AG04449 (cell line): ENCODE measurements around the gene CREB5.
"Not testable (repeated sequence)": the region's sequence is repeated elsewhere in the genome, so short reads cannot be mapped to it uniquely, and the experiment has no call there.

Experiments used
- CTCF ChIA-PET: fragments of 350-600 bp; formaldehyde crosslinking; extraction: SDS; loops from one replicate; lab custom pipeline; 2021; ENCODE audit warnings: antibody characterized with exemption; lab: Yijun Ruan, JAX
- POLR2A ChIA-PET: fragments of 400-600, 350-600 bp; formaldehyde crosslinking; extraction: SDS; loops from one replicate; lab custom pipeline; 2020; ENCODE audit warnings: antibody characterized with exemption, inconsistent platforms; lab: Yijun Ruan, JAX
- DNase-seq: peaks from one replicate; pipeline ENCODE4 v3.0.0-alpha.2; 2010; ENCODE audit warnings: low read depth, low spot score
- H3K4me3 ChIP-seq: 2 replicates; pipeline ENCODE4 v1.5.1; 2011; ENCODE audit warnings: low read depth, mild to moderate bottlenecking, control low read depth, low read length
- TF ChIP-seq, protein P1 (sequence below): IDR thresholded peaks from one replicate; pipeline ENCODE4 v1.5.1; 2011; ENCODE audit warnings: mild to moderate bottlenecking, moderate library complexity, low read length, control low read depth, inconsistent platforms; ENCODE audit not compliant: insufficient read depth; ENCODE audit errors: missing control alignments

CREB5 gene

DNA sequence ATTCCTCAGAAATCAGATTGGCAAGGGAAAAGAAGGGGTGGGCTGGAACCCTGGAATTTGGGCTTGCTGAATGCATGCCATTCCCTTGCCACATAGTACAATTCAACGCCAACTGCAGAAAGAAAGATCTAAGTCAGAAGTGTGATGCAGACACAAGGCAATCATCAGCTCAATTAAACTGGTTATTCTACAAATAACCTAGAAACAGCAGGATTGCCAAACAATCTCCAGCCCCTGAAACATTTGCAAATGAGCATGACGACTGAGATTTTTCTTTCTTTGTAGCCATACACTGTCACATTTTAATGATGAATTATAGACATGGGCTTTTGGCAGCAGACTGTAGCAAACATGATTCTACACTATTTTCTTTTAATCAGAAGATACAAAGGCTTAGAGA is 16.5 kb upstream of the CREB5 start:
- POLR2A ChIA-PET = no interaction called here
- CTCF ChIA-PET = interaction anchor here (3.7 kb wide), 1 partner anchor 8 kb away, joined by 28 read pairs; no protein-coding TSS in a partner anchor
- TF ChIP-seq, protein P1, sequence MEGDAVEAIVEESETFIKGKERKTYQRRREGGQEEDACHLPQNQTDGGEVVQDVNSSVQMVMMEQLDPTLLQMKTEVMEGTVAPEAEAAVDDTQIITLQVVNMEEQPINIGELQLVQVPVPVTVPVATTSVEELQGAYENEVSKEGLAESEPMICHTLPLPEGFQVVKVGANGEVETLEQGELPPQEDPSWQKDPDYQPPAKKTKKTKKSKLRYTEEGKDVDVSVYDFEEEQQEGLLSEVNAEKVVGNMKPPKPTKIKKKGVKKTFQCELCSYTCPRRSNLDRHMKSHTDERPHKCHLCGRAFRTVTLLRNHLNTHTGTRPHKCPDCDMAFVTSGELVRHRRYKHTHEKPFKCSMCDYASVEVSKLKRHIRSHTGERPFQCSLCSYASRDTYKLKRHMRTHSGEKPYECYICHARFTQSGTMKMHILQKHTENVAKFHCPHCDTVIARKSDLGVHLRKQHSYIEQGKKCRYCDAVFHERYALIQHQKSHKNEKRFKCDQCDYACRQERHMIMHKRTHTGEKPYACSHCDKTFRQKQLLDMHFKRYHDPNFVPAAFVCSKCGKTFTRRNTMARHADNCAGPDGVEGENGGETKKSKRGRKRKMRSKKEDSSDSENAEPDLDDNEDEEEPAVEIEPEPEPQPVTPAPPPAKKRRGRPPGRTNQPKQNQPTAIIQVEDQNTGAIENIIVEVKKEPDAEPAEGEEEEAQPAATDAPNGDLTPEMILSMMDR = no peak

DNA sequence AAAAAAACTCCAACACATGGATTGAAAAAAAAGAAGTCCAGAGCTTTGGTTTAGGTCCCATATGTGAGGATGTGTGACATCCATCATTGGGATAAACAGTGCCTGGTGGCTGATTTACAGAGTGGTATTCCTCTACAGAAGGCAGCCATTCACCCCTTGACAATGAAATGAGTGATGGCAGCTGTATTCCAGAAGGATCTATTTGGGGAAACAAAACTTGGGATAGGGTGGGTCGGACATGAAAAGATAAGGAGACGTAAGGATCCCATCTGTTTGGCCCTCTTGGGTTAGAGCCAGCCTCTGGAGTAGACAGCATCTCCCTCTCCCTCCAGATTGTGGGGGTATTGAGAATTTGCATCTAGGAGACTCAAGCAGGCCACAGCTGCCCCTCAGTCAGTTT is 15.2 kb upstream of the CREB5 start:
- DNase-seq = no peak
- ChIA-PET CTCF (interaction anchor here (3.7 kb wide), 1 partner anchor 9 kb away, joined by 28 read pairs; no protein-coding TSS in a partner anchor), POLR2A (no interaction called here)
- H3K4me3 ChIP-seq = no peak overlapping the region
- TF ChIP-seq, protein P1 = no peak

More for the DNA sequence above, 16.5 kb upstream of the CREB5 start:
- DNase-seq = no peak
- H3K4me3 ChIP-seq = no peak overlapping the region

DNA sequence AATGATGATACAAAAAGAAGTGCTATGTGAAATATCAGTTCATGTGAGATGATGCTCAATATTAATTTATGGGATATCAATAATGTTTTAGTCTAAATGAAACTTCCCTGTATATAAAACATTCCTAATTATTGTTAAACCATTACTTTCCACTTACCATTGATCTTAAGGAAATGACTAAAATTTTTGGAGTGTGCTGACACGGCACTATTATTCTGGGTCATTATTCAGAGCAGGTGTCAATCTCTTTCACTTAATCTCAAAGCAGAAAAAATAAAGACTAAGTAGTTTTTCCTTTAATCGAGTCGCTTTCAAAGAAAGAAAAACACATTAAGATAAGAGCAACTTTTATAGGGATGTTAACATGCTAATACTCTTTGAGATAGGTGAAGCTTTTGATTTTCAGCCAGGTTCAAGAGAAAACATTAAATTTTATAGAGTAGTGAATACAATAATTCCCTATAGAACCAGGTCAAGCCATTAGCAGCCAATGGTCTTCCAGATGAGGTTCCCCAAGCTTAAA is 11.4 kb upstream of the CREB5 start:
- CTCF ChIA-PET = interaction anchor here (1.9 kb wide), 1 partner anchor 11 kb away, joined by 14 read pairs; no protein-coding TSS in a partner anchor
- no peak for DNase-seq
- no peak overlapping the region for H3K4me3 ChIP-seq
- POLR2A ChIA-PET = no interaction called here
- TF ChIP-seq, protein P1 = no peak

DNA sequence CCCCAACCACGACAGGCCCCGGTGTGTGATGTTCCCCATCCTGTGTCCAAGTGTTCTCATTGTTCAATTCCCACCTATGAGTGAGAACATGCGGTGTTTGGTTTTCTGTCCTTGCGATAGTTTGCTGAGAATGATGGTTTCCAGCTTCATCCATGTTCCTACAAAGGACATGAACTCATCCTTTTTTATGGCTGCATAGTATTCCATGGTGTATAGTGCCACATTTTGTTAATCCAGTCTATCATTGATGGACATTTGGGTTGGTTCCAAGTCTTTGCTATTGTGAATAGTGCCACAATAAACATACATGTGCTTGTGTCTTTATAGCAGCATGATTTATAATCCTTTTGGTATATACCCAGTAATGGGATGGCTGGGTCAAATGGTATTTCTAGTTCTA is 10.8 kb upstream of the CREB5 start:
- DNase-seq, POLR2A ChIA-PET, CTCF ChIA-PET, H3K4me3 ChIP-seq: not testable (repeated sequence)

DNA sequence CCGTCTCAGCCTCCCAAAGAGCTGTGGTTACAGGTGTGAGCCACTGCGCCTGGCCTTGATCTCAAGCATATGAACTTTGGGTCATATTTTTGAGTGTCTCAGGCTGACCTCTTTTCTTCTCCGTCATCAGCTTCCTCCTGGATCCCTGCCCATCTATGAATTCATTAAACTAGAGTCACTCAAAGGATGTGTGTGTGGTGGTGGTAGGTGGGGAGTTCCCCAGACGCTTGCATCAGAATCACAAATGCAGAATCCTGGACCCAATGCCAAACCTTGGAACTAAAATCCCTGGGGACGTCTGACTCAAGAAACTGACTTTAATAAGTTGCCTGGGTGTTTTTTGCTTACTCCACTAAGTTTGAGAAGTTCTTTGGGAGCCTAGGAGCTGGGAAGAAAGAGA is 6.7 kb upstream of the CREB5 start:
- TF ChIP-seq, protein P1 = no peak
- POLR2A ChIA-PET = interaction anchor here (0.6 kb wide), 1 partner anchor 92 kb away, joined by 3 read pairs; no protein-coding TSS in a partner anchor
- no peak overlapping the region for H3K4me3 ChIP-seq
- DNase-seq = peak; percentile 95
- CTCF ChIA-PET = interaction anchor here (0.9 to 2.4 kb wide), 4 partner anchors 13 to 426 kb away, joined by 3 to 11 read pairs (median 3); no protein-coding TSS in a partner anchor

DNA sequence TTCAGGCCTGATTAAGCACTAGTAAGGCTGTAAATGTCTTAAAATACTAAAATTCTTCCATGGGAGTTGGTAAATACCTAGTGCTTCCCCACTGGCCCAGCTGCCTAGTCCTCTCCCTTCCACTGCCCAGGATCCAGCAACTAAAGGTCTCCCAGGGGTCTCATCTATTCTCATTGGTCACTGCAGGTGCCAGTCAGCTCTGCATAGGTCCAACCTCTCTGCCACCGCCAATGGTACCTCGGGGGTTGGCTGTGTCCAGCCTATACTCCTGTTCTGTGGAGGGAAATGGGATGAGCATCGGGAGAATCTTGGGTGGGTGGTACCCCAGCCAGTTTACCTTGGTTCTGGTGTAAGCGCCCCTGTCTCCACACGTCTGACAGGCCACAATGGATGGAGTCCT is 6.1 kb upstream of the CREB5 start:
- TF ChIP-seq, protein P1 = no peak
- ChIA-PET CTCF (interaction anchor here (0.9 to 2.4 kb wide), 4 partner anchors 13 to 426 kb away, joined by 3 to 11 read pairs (median 3); no protein-coding TSS in a partner anchor), POLR2A (no interaction called here)
- H3K4me3 ChIP-seq = no peak overlapping the region
- DNase-seq = no peak
